Epidermal melanocyte (primary cell): ENCODE measurements around the gene MEMO1.
"Not testable (repeated sequence)": the region's sequence is repeated elsewhere in the genome, so short reads cannot be mapped to it uniquely, and the experiment has no call there.

Experiments used
- DNase-seq: peaks from one replicate; pipeline ENCODE4 v3.0.0; 2011; ENCODE audit warnings: low spot score; ENCODE audit not compliant: insufficient read length

Gene MEMO1

DNA sequence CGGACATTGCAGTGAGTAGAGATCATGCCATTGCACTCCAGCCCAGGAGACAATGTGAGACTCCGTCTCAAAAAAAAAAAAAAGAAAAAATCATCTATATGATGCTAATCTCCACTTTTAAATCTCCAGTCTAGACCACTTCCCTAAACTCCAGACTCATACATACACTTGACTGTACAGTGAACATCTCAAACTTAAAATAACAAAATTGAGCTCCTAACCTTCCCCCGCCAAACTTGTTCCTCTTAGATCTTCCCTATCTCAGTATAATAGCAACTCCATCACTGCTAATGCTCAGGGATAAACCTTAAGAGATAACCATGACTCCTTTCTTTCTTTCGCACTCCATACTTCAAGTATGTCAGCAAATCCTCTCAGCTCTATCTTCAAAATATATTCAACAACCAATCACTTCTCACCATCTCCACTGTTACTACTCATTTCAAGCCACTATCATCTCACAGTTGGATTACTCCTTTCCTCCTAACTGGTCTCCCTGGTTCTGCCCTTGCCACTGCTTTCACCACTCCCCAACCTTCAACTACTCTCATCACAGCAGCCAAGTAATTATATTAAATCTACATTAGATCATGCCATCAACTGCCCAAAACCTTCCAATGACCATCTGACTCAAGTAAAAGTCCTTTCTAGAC lies 12.0 kb downstream of the MEMO1 start:
- no peak for DNase-seq

DNA sequence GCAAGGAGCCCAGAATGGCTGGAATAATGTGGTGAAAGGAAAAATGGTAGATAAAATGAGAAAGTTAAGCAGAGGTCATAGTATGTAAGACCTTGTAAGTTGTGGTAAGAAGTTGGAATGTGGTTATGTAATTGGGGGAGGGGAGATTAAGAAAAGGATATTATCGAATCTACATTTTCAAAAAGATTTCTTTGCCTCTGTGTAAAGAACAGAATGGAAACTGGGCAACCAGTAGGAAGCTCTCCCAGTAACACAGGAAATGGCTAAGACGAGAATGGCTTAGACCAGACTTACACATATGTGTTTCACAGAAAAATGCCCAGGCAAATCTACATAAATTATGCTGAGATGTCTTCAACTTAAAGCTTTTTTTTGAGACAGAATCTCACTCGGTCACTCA lies 13.2 kb downstream of the MEMO1 start:
- DNase-seq, result no peak

DNA sequence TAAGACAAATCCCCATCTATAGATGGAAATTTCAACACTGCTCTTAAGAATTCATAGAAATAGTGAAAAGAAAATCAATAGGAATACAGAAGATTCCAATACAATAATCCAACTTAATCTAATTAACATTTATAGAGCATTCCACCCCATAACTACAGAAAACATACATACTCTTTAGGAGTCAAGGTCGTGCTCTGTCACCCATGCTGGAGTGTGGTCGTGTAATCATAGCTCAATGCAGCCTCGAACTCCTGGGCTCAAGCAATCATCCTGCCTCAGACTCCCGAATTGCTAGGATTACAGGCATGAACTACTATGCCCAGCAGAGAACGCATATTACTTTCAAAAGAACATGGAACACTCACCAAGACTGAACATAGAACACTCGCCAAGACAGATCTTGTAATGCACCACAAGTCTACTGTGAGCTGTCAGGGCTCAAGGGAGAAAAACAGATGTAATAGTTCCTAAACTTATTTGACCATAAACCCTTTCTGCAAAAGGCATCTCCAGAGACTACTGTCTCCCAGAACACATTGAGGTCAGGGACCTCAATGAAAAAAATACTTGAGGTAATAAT lies 14.1 kb downstream of the MEMO1 start:
- no peak for DNase-seq

DNA sequence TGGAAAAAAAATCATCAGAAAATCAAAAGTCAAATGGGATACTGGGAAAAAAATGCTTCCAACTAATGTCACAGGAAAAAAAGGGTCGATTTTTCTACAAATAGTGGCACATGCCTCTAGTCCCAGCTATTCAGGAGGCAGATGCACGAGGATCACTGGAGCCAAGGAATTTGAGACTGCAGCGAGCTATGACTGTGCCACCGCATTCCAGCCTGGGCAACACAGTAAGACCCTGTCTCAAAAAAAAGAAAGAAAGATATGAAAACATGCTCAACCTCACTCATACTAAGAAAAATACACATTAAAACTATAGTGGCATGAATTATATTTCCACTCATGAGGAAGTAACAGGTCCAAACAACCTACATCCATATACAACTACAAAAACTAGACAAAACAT lies 17.9 kb downstream of the MEMO1 start:
- no peak for DNase-seq

DNA sequence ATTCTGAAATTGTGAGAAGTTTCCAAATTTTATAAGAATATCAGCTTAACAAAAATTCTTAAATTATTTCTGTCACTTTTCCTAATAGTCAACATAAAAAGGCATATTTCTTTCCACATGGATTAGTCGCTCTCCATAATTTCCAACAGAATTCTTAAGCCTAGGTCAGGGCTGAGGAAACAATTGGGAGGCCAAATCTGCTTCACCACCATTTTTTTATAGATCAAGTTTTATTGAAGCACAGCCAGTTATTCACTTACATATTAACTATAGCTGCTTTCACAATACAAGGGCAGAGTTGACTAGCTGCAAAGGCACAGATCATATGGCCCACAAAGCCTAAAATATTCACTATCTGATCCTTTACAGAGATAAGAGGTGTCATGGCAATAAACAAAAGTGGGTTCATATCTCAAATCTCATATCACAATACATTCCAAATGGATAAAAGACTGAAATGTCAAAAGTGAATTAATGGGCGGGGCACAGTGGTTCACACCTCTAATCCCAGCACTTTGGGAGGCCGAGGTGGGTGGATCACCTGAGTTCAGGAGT lies 18.7 kb downstream of the MEMO1 start:
- no peak for DNase-seq

DNA sequence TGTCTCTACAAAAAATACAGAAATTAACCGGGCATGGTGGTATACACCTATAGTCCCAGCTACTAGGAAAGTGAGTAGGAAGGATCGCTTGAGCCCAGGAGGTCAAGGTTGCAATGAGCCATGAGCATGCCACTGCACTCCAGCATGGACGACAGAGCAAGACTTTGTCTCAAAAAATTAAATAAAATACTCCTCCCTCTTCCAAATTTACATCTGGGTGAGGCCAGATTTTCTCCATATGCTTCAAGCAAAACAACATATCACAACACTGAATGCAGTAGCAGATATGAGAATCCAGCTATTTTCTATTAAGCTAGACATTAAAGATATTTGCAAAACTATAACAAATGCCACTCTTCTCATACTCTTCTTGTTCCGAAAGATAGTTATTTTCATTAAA lies 20.9 kb downstream of the MEMO1 start:
- no peak for DNase-seq

DNA sequence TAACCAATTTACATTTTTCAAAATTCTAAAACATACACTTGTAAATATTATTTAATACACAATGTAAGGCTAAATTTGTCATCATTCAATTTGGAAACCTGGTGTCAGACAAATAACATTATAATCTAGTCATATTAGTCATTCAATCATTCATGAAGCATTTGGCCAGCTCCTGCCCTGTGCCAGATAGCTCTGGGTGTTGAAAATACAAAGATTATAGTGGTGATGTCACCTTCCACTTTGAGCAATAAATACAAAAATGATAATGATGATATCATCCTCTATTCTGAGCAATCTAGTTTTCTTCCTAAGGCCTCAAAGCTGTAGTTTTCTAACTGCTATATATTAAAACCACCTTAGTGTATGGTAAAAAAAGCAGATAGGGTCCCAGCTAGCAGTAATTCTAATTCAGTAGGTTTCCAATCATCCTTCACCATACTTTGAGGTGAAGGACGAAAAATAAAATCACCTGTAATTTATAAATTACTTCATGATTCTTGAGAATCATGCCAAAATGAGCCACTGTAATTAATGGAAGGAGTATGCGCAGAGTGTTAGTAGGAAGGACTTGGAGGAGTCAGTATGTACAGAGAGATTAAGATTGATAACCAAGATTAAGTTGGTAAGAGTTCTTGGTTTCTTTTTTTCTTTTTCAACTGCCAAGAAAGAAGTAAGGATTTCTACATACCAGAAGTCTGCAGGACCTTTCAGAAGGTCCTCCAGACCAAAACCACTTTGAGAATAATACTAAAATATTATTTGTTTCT lies 23.2 kb downstream of the MEMO1 start:
- DNase-seq, result no peak

DNA sequence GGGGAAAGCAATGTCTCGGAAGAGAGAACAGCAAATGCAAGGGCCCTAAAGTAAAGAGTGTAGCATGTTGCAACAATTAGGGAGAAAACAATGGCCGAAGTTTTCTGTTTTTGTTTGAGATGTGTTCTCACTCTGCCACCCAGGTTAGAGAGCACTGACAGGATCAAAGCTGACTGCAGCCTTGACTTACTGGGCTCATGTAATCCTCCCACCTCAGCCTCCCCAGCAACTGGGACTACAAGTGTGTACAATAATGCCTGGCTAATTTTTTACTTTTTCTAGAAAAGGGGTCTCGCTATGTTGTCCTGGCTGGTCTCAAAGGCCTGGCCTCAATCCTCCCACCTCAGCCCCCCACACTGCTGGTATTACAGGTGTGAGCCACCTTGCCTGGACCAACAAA lies 23.9 kb downstream of the MEMO1 start:
- no peak for DNase-seq

DNA sequence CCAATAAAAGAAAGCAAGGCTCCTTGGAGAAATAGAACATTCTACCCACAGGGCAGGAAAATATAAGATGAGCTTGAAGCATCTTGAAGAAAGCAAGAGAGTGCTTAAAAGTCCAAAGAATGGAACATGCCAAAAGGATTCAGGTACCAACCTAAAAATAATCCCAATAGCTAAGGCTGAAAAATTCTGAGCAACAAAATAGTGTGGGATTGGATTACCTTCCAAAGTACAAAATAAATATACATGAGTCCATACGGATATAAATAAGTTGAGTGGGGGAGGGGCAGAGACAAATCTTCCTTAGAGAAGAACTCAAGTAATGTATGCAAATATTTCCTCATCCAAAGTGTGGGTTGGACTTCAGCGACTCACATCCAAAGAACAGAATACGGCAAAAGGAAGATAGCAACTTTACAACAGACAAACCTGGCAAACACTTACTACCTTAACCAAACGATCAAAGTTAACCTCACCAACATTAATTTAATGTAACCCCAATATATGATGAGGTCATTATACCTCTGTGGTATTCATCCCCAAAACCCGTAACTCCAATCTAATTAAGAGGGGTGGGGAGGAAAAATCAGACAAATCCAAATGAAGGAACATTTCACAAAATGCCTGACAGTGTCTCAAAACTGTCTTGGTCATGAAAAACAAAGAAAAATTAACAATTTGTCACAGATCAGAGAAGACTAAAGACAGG lies 26.9 kb downstream of the MEMO1 start:
- no peak for DNase-seq

DNA sequence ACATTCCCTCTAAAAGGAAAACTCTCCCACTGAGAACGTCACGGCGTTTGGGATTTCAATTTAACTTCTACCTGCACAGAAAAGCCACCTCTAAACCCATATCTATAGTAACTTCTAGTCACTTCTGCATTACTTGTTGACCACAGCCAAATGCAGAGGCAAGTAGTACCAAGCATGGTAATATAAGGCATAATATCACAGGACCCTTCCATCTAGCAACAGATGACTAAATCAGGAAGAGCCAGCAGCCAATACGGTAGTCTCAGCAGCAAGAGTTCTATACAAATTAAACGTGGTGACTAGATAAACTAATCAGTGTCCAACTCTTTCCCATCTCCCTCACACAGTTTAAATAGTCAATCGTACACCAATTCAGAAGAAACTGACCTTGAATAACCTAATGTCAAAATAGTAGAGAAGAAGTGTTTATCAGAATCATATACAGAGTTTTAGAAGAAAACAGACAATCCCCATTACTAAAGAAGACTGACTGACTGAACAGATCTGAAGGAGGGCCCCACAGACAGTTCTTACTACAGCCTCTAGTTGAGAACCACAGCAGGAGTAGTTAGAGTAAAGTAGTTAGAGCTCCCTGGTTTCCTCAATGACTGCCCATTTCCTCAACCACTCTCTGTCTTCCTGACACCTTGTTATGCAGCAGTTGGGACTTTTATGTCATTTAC lies 30.0 kb downstream of the MEMO1 start:
- peak; percentile 38 for DNase-seq

DNA sequence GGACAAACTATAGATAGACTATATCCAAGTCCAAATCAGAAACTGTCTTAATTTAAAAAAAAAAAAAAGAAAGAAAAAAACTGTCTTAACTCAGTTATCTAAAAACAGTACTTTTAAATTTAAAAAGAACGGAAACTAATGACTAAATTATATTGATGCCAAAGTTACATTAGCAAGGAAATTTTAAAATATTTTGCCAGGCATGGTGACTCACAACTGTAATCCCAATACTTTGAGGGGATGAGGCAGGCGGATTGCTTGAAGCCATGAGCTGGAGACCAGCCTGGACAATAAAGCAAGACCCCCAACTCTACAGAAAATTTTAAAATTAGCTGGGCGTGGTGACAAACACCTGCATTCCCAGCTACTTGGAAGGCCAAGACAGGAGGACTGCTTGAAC lies 30.9 kb downstream of the MEMO1 start:
- no peak for DNase-seq

DNA sequence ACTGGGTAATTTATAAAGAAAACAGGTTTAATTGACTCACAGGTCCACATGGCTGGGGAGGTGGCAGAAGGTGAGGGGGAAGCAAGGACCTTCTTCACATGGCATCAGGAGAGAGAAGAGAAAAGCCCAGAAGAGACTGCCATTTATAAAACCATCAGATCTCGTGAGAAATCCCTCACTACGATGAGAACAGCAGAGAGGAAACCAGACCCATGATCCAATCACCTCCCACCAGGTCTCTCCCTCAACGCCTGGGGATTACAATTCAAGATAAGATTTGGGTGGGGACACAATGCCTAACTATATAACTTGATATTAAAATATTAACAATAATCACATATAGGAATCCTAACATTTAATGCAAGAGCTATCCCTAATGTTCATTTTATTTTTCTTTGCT lies 31.8 kb downstream of the MEMO1 start:
- no peak for DNase-seq

DNA sequence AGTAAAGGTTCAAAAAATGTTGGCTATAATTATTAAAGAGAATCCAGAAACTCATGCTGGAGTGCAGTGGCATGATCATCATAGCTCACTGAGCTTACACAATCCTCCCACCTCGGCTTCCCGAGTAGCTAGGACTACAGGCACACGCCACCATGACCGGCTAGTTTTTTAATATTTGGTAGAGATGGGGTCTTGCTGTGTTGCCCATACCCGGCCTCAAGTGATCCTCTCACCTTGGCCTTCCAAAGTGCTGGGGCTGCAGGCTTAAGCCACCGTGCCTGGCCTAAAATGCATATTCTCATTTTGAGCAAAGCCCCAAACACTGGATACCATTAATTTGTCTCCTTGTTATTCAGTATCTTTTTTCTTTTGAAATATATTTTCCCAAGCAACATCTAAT lies 32.4 kb downstream of the MEMO1 start:
- DNase-seq, result no peak

DNA sequence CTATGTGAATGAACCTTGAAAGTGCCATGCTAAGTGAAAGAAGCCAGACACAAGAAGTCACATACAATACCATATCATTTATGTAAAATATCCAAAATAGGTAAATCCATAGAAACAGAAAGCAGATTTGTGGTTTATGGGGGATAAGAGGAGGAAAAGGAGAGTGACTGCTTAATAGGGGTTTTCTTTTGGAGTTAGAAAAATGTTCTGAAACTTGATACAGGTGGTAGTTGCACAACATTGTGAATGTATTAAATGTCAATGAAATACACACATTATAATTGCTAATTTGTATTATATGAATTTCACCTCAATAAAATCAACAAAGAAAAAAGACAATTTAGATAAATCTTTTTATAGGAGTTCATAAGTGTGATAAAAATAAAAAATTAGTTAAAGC lies 37.1 kb downstream of the MEMO1 start:
- no peak for DNase-seq

DNA sequence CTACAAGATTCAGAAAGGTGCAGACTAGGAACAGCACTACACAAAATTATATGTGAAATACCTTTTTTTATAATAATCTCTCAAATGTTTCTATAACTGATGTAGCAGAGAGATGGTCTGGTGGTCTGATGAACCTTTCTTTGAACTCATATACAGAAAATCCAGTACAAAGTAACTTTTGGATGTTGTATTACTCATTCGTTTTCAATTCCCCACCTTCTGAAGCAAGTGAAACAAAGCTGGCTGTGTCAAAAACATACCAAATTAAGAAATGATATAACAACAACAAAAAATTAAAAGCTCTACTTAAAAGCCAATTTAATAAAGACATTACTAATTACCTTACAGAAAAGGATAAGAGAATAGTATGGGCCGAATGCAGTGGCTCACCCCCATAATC lies 38.7 kb downstream of the MEMO1 start:
- no peak for DNase-seq

DNA sequence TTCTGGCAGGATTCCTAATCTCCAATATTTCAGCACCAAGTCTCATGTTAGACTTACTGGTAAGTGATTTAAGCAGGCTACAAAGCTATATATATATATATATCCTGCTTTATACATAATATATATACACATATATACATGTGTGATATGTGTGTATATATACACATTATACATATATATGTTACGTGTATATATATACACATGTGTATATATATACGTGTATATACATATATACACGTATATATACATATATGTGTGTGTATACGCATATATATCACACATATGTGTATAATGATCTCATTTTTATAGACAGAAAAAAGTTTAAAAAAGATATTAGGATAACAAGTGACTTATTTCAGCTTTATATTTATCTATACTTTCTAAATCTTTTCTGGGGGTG lies 41.6 kb downstream of the MEMO1 start:
- DNase-seq, result no peak

DNA sequence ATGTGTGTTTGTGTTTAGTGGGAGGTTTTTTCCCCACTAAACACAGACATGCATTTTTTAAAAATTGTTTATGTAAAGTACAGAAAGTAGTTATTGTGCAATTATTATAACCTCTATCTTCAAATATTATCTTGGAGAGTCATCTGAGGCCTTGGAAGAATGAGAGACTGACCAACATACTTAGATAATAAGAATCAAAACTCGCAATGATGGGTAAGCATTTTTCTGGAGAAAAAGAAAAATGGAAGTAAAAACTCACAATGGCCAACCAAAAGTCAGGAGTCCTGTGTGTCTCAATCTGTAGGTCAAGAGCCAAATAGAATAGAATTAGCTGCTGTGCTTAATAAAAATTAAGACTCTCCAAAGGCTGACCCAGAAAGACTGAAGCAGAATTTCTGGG lies 43.0 kb downstream of the MEMO1 start:
- no peak for DNase-seq

DNA sequence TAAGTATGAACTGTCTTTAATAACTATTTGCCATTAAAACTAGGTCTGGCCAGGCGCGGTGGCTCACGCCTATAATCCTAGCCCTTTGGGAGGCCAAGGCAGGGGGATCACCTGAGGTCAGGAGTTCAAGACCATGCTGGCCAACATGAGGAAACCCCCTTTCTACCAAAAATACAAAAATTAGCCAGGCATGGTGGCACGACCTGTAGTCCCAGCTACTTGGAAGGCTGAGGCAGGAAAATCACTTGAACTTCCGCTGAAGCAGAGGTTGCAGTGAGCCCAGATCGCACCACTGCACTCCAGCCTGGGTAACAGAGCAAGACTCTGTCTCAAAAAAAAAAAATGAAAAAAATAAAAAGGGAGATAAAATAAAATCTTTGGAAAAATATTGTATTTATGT lies 44.4 kb downstream of the MEMO1 start:
- DNase-seq, result not testable (repeated sequence)

DNA sequence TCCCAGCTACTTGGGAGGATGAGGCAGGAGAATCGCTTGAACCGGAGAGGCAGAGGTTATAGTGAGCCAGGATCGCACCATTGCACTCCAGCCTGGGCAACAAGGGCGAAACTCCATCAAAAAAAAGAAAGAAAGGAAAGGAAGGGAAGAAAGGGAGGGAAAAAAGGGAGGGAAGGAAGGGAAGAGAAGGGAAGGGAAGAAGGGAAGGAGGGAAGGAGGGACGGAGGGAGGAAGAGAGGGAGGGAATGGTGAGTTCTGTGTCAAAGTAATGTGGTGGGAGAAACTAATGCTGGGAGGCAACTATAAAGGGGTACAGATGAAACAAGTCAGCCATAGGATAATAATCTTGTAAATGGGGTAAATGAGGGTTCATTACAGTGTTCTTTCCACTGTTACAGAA lies 45.7 kb downstream of the MEMO1 start:
- DNase-seq, result no peak

DNA sequence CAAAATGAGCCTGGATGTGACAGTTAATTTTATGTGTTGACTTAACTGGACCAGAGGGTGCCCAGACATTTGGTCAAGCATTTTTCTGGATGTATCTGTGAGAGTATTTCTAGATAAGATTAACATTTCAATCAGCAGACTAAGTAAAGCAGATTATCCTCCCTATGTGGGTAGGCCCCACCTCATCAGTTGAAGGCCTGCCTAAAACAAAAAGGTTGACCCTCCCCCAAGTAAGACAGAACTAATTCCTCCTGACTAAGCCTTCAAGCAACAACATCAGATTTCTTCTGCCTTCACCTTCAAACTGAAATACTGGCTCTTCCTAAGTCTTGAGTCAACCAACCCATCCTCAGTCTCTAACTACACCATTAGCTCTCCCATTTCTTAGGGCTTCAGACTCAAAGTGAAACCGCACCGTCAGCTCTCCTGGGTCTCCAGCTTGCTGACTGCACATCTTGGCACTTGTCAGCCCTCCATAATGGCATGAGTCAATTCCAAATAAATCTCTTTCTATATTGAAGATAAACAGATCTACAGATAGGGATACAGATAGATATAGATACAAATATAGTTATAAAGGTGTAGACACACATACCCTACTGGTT lies 47.9 kb downstream of the MEMO1 start:
- no peak for DNase-seq

DNA sequence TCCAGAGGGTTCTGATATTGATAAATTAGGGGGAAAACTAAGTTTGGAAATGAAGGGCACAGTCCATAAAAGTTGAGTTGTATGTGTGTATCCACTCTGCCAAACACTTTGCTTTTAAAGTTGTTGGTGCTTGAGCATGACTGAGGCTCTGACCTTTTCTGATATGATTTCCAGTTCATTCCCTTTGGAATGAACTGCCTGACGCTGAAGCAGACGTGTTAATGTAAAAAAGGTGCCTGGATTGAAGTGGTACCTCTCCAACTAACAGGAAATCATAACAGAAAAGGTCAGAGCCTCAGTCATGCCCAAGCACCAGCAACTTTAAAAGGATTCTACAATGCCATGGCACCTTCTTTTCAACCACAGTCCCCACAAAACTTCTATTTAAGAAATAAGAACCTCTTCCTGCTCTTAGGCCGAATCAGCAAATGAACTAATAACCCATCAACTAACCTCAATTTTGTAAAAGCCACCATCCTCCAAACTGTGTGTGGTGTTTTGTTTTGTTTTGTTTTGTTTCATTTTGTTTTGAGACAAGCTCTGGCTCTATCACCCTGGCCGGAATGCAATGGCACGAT lies 52.6 kb downstream of the MEMO1 start:
- no peak for DNase-seq
